Natural killer cell treated with Interleukin-12 subunit alpha and Interleukin-12 subunit beta and Interleukin-15 and Interleukin-18, amount 100 ng/mL, for 72 hours (primary cell): Measurements from ENCODE around the gene OR10A2. TPM values are rescaled to one million over a fixed set of nuclear protein-coding genes. Genes with fewer than 3 reads are reported as not detected.
A peak's percentile ranks its signal among the peaks of the same experiment; 100 is the strongest.
"Not testable (repeated sequence)": the region's sequence is repeated elsewhere in the genome, so short reads cannot be mapped to it uniquely, and the experiment has no call there.

Experiments used
- ATAC-seq, 2 donors: fragments of 150-1000 bp; cut with Tn5 transposase in 1 of 2; sonication (Bioruptor Pico), chemical (Tn5 transposase) in 1 of 2; 2 replicates each; pipeline ENCODE4 v1.10.0; 2021
- DNase-seq: peaks from one replicate; pipeline ENCODE4 v3.0.0; 2022; ENCODE audit warnings: low spot score
- H3K27ac Mint-ChIP-seq, 2 donors: 1 replicate in 1 of 2; 2 replicates in 1 of 2; pipeline ENCODE4 v1.8.0; 2022; ENCODE audit warnings: mixed read lengths in 2 of 2, mild to moderate bottlenecking in 1 of 2, moderate library complexity in 1 of 2
- H3K27me3 Mint-ChIP-seq, 2 donors: 1 replicate in 1 of 2; 2 replicates in 1 of 2; pipeline ENCODE4 v1.8.0; 2022; ENCODE audit warnings: mixed read lengths in 2 of 2
- H3K36me3 Mint-ChIP-seq: one replicate; pipeline ENCODE4 v1.8.0; 2022; ENCODE audit warnings: mixed read lengths
- H3K4me1 Mint-ChIP-seq, 2 donors: 1 replicate in 1 of 2; 2 replicates in 1 of 2; pipeline ENCODE4 v1.8.0; 2022; ENCODE audit warnings: low read depth in 2 of 2, mixed read lengths in 2 of 2, mild to moderate bottlenecking in 1 of 2
- H3K4me3 Mint-ChIP-seq: one replicate; pipeline ENCODE4 v1.8.0; 2022; ENCODE audit warnings: mixed read lengths
- H3K9me3 Mint-ChIP-seq: 2 replicates; pipeline ENCODE4 v1.8.0; 2022; ENCODE audit warnings: mixed read lengths
- total RNA-seq, 2 donors: library from RNA; stranded (reverse); gene quantifications; one replicate each; pipeline ENCODE4 v1.2.3, GENCODE V29; 2022

Gene OR10A2
- total RNA-seq, 2 donors from 2014 or later = not detected

DNA sequence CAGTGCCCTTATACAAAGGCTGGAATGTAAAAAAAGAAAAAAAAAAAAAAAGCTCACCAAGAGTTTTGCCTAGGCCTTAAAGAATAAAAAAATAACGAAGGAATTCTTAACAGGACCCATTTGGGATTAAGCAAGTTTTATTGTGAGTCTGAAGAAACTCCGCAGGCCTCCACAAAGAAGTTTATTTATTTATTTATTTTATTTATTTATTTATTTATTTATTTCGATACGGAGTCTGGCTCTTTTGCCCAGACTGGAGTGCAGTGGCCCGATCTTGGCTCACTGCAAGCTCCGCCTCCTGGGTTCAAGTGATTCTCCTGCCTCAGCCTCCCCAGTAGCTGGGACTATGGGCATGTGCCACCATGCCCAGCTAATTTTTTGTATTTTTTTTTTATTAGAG is 8.1 kb upstream of the OR10A2 start:
- ATAC-seq, H3K4me1 Mint-ChIP-seq, DNase-seq, H3K27ac Mint-ChIP-seq, H3K4me3 Mint-ChIP-seq, H3K36me3 Mint-ChIP-seq: not testable (repeated sequence)
- Mint-ChIP-seq H3K27me3 (peaks cover 12 to 13% of the 10 kb centered on the region in 2 donors), H3K9me3 (peaks cover 13% of the 10 kb centered on the region)

DNA sequence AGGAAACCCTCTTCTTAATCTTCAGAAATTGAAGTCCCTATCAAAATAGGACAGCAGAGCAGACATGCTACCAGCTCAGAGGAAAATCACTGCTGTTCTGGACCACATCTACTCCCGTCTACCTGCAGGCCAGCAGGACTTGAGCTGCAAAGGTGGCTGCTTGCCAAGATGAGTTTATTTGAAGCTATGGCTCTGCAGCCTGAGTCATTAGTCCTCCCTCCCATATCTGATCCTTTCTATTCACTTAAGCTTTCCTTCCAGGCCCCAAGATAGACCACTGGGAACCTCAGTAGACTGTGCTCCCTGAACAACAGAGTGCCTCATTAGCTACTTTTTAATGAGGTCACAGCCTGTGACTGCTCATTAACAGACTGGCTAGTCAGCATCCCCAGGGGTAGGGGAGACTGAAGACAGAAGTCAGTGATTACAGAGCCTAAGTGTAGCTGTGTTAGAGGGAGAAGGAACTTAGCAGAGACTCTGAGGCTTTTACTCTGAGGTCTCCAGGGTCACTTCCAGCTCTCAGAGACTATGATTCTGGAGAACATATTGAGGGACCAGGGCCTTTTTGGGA is 6.8 kb upstream of the OR10A2 start:
- Mint-ChIP-seq H3K27me3 (peaks cover 11 to 19% of the 10 kb centered on the region in 2 donors), H3K4me1 (peaks cover 3 to 10% of the 10 kb centered on the region in 2 donors), H3K4me3 (no peak overlapping the region), H3K27ac (no peak overlapping the region), H3K9me3 (peaks cover 10% of the 10 kb centered on the region), H3K36me3 (peaks cover 6% of the 10 kb centered on the region)
- no peak for DNase-seq
- ATAC-seq = no peak

DNA sequence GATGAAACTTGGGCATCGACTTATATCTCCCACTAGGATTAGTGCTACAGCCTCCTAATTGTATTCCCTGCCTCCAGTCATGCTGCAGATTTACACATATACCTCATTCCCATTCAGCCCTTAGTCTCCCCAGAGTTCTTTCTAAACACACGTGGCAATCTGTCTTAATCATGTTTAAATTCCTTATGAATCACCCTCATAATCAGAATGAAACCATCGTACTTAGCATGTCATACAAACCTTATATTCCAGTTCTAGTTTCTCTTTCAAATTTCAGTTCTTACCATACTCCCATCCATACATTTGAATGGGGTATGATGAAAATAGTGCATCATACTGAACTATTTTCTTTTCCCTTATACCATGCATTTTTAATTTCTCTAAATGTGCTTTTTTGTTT is 6.0 kb upstream of the OR10A2 start:
- Mint-ChIP-seq H3K9me3 (peaks cover 10% of the 10 kb centered on the region), H3K36me3 (peaks cover 6% of the 10 kb centered on the region), H3K4me3 (no peak overlapping the region), H3K4me1 (peaks cover 3 to 10% of the 10 kb centered on the region in 2 donors), H3K27ac (no peak overlapping the region), H3K27me3 (peaks cover 12 to 26% of the 10 kb centered on the region in 2 donors)
- no peak for DNase-seq
- peak; percentile 71 to 73 for ATAC-seq

GRCh38 chr11:6864438-6864837 is 1.6 kb downstream of the OR10A2 start:
- Mint-ChIP-seq H3K36me3 (no peaks in the 10 kb centered on the region), H3K4me1 (no peaks in the 10 kb centered on the region), H3K9me3 (no peaks in the 10 kb centered on the region)

GRCh38 chr11:6871278-6871677 is 8.4 kb downstream of the OR10A2 start:
- DNase-seq (no peak), ATAC-seq (no peak)
- Mint-ChIP-seq H3K27me3 (peaks cover 16 to 33% of the 10 kb centered on the region in 2 donors), H3K4me3 (no peak overlapping the region), H3K4me1 (no peaks in the 10 kb centered on the region), H3K9me3 (no peaks in the 10 kb centered on the region), H3K27ac (no peak overlapping the region), H3K36me3 (no peaks in the 10 kb centered on the region)

More at GRCh38 chr11:6864438-6864837, 1.6 kb downstream of the OR10A2 start:
- peaks cover 10 to 17% of the 10 kb centered on the region in 2 donors for H3K27me3 Mint-ChIP-seq
- no peak overlapping the region for H3K4me3 Mint-ChIP-seq
- no peak for DNase-seq
- no peak overlapping the region for H3K27ac Mint-ChIP-seq
- no peak for ATAC-seq

DNA sequence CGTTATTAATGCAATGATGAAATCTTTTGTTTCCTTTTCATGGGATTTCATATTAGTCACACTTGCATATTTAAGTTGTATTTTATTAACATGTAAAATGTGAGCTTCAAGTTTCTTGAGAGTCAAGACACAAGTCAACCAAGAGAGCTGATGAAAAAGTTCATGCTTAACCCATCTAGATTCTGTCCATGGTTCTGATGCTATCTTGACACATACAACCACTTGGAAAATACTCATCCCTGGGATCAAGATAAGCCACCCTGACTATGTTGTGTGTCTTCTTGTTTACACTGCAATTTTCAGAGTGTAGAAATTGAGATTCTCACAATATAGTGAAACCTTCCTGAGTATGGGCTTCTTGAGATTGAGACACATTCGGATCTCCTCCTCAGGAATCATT is 12.9 kb downstream of the OR10A2 start:
- ATAC-seq = no peak
- no peaks in the 10 kb centered on the region for H3K4me1 Mint-ChIP-seq

GRCh38 chr11:6876325-6876724 is 13.5 kb downstream of the OR10A2 start, which contains the start of gene OR10A4:
Gene OR10A4 (plus strand): TSS chr11:6876625. CDS start chr11:6876648, 23 bp downstream.
- Mint-ChIP-seq H3K4me1 (no peaks in the 10 kb centered on the region), H3K36me3 (no peaks in the 10 kb centered on the region), H3K27me3 (peaks cover 14 to 34% of the 10 kb centered on the region in 2 donors), H3K27ac (no peak within 1 kb of the TSS), H3K9me3 (no peaks in the 10 kb centered on the region), H3K4me3 (no peak within 1 kb of the TSS)
- DNase-seq (no peak), ATAC-seq (no peak)

More for the DNA sequence above, 12.9 kb downstream of the OR10A2 start:
- DNase-seq = no peak
- H3K36me3 Mint-ChIP-seq = no peaks in the 10 kb centered on the region
- peaks cover 16 to 32% of the 10 kb centered on the region in 2 donors for H3K27me3 Mint-ChIP-seq
- H3K27ac Mint-ChIP-seq = no peak overlapping the region
- H3K9me3 Mint-ChIP-seq = no peaks in the 10 kb centered on the region
- no peak overlapping the region for H3K4me3 Mint-ChIP-seq

DNA sequence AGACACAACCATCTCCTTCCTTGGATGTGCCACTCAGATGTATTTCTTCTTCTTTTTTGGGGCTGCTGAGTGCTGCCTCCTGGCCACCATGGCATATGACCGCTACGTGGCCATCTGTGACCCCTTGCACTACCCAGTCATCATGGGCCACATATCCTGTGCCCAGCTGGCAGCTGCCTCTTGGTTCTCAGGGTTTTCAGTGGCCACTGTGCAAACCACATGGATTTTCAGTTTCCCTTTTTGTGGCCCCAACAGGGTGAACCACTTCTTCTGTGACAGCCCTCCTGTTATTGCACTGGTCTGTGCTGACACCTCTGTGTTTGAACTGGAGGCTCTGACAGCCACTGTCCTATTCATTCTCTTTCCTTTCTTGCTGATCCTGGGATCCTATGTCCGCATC is 14.1 kb downstream of the OR10A2 start:
- no peak for ATAC-seq
- Mint-ChIP-seq H3K36me3 (no peaks in the 10 kb centered on the region), H3K4me3 (no peak overlapping the region)

GRCh38 chr11:6882751-6883150 is 19.9 kb downstream of the OR10A2 start:
- Mint-ChIP-seq H3K9me3 (no peaks in the 10 kb centered on the region), H3K4me1 (no peaks in the 10 kb centered on the region), H3K4me3 (no peak overlapping the region), H3K27me3 (peaks cover 19 to 43% of the 10 kb centered on the region in 2 donors), H3K27ac (no peak overlapping the region), H3K36me3 (no peaks in the 10 kb centered on the region)
- DNase-seq (no peak), ATAC-seq (no peak)

More for the DNA sequence above, 14.1 kb downstream of the OR10A2 start:
- H3K4me1 Mint-ChIP-seq = no peaks in the 10 kb centered on the region
- no peak for DNase-seq
- H3K27me3 Mint-ChIP-seq = peaks cover 14 to 36% of the 10 kb centered on the region in 2 donors
- H3K9me3 Mint-ChIP-seq = no peaks in the 10 kb centered on the region
- H3K27ac Mint-ChIP-seq = no peak overlapping the region

DNA sequence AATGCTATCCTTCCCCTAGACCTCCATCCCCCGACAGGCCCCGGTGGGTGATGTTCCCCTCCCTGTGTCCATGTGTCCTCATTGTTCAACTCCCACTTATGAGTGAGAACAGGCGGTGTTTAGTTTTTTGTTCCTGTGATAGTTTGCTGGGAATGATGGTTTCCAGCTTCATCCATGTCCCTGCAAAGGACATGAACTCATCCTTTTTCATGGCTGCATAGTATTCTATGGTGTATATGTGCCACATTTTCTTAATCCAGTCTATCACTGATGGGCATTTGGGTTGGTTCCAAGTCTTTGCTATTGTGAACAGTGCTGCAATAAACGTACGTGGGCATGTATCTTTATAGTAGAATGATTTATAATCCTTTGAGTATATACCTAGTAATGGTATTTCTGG is 24.9 kb downstream of the OR10A2 start:
- H3K9me3 Mint-ChIP-seq, ATAC-seq, H3K4me3 Mint-ChIP-seq, H3K4me1 Mint-ChIP-seq, DNase-seq, H3K36me3 Mint-ChIP-seq, H3K27ac Mint-ChIP-seq: not testable (repeated sequence)
- H3K27me3 Mint-ChIP-seq = peaks cover 23 to 31% of the 10 kb centered on the region in 2 donors

DNA sequence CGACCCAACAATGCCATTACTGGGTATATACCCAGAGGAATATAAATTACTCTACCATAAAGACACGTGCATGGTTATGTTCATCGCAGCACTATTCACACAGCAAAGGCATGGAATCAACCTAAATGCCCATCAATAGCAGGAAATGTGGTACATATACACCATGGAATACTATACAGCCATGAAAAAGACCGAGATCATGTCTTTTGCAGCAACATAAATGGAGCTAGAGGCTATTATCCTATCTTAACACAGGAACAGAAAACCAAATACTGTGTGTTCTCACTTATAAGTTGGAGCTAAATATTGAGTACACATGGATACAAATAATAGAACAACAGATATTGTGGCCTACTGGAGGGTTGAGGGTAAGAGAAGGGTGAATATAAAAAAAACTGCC is 26.0 kb downstream of the OR10A2 start:
- H3K27me3 Mint-ChIP-seq = peaks cover 22 to 28% of the 10 kb centered on the region in 2 donors
- no peaks in the 10 kb centered on the region for H3K36me3 Mint-ChIP-seq
- H3K4me3 Mint-ChIP-seq = no peak overlapping the region
- no peak for ATAC-seq
- no peaks in the 10 kb centered on the region for H3K4me1 Mint-ChIP-seq
- no peak for DNase-seq
- H3K27ac Mint-ChIP-seq = no peak overlapping the region
- H3K9me3 Mint-ChIP-seq = no peaks in the 10 kb centered on the region

DNA sequence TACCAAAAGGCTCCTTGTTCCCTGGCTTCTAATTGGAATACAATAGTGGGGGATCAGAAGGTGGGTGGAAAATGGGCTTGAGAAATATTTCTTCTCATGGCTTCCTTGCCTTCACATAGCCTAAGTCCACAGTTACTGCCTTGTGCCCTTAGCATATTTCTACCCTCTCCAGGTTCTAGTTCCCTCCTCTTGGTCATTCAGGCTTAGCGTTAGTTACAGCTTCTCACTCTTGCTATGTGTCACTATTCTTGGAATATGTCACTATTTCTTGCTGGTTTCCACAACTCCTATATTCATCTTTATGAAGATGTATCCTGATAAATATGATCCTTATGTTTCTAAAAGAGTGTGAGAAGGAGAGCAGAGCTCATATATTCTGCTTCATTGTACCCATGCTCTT is 27.0 kb downstream of the OR10A2 start:
- Mint-ChIP-seq H3K4me3 (no peak overlapping the region), H3K27me3 (peaks cover 19 to 22% of the 10 kb centered on the region in 2 donors), H3K9me3 (no peaks in the 10 kb centered on the region), H3K4me1 (no peaks in the 10 kb centered on the region), H3K27ac (no peak overlapping the region), H3K36me3 (no peaks in the 10 kb centered on the region)
- ATAC-seq = no peak
- no peak for DNase-seq

DNA sequence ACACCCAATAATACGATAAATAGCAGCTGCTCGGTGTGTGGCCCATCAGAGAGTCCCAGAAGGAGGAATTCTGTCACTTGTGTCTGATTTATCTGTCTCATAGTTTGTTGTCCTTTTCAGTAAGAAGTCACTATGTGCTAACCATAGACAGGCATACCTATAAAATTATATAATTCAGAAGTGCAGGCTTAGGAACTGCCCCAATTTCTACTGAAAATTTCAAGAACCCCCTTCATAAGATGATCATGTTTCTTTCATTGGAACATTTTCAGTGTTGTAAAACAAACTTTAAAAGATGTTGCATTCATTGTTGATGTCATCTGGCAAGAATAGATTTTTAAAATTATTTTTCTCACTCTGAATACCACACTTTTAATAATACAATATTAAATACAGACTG is 29.5 kb downstream of the OR10A2 start, which contains the start of gene OR2D2:
Gene OR2D2 (minus strand): TSS at position 101 of the 400 bp plus-strand sequence. CDS start 0 bp downstream, at position 101.
- Mint-ChIP-seq H3K9me3 (no peaks in the 10 kb centered on the region), H3K36me3 (no peaks in the 10 kb centered on the region), H3K27ac (no peak within 1 kb of the TSS), H3K4me1 (no peaks in the 10 kb centered on the region), H3K4me3 (no peak within 1 kb of the TSS), H3K27me3 (peaks cover 13% of the 10 kb centered on the region in 2 donors)
- ATAC-seq = no peak
- no peak for DNase-seq

DNA sequence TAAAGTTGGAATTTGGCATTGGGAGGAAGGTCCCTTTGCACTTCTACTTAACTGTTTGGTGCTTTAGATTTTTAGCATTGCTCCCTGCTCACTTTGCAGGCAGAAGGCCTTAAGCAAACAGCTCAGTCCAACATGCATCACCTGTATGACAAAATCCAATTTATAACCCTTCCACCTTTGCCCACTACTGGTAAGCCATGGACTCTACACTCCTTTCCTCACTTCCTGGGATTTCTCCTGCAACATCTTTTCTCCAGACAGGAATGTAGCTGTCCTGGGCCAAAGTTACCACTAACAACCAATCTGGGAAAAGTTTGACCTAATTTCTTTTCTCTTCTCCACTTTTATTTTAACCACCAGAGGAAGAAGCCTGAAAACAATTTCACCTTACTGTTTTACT is 31.2 kb downstream of the OR10A2 start:
- Mint-ChIP-seq H3K27me3 (peaks cover 15 to 20% of the 10 kb centered on the region in 2 donors), H3K27ac (no peak overlapping the region), H3K9me3 (no peaks in the 10 kb centered on the region)

DNA sequence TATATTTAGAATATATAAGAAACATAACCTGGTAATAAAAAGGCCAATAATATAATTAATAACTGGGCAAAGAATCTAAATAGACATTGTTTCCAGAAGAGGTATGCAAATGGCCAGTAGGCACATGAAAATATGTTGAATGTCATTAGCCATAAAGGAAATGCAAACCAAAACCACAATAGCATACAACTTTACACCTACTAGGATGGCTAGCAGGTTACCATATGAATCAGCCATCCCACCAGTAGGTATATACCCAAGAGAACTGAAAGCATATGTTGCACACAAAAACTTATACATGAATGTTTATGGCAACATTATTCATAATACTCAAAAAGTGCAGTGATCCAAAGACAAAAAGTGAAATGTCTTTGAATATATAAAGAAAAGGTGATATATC is 32.2 kb downstream of the OR10A2 start:
- Mint-ChIP-seq H3K4me3 (no peak overlapping the region), H3K27ac (no peak overlapping the region), H3K4me1 (no peaks in the 10 kb centered on the region), H3K9me3 (no peaks in the 10 kb centered on the region), H3K36me3 (no peaks in the 10 kb centered on the region), H3K27me3 (peaks cover 14 to 21% of the 10 kb centered on the region in 2 donors)
- ATAC-seq (peak in 1 of 2 donors; percentile 64), DNase-seq (no peak)

More for the DNA sequence above, 31.2 kb downstream of the OR10A2 start:
- no peak for DNase-seq
- H3K4me1 Mint-ChIP-seq = no peaks in the 10 kb centered on the region
- H3K4me3 Mint-ChIP-seq = no peak overlapping the region
- no peak for ATAC-seq
- no peaks in the 10 kb centered on the region for H3K36me3 Mint-ChIP-seq
